AML-193 (cell line): Measurements from ENCODE around the gene TMEM234.

Experiments
- DNase-seq, 2 experiments: peaks; one replicate each; lab custom pipeline; 2025; lab: John Stamatoyannopoulos, UW

TMEM234 gene

GRCh38 chr1:32178380-32179192 lies 43.6 kb downstream of the TMEM234 start:
- DNase-seq = peak; percentile 74 to 80

- no peak for DNase-seq
Observed at GRCh38 chr1:32172621-32173245, 49.4 kb downstream of the TMEM234 start.

- DNase-seq = no peak
Observed at GRCh38 chr1:32170991-32171390, 51.2 kb downstream of the TMEM234 start.
